HG03045 (cell line): ENCODE results near the gene UQCC2.

Experiments used
- ATAC-seq: cut with Tn5 transposase; IDR thresholded peaks from one replicate; pipeline ENCODE4 v1.9.1; 2021; ENCODE audit warnings: mild to moderate bottlenecking, moderate library complexity; ENCODE audit not compliant: unreplicated experiment

UQCC2 gene

GRCh38 chr6:33692078-33692759 is 19.3 kb downstream of the UQCC2 start:
- no peak for ATAC-seq

DNA sequence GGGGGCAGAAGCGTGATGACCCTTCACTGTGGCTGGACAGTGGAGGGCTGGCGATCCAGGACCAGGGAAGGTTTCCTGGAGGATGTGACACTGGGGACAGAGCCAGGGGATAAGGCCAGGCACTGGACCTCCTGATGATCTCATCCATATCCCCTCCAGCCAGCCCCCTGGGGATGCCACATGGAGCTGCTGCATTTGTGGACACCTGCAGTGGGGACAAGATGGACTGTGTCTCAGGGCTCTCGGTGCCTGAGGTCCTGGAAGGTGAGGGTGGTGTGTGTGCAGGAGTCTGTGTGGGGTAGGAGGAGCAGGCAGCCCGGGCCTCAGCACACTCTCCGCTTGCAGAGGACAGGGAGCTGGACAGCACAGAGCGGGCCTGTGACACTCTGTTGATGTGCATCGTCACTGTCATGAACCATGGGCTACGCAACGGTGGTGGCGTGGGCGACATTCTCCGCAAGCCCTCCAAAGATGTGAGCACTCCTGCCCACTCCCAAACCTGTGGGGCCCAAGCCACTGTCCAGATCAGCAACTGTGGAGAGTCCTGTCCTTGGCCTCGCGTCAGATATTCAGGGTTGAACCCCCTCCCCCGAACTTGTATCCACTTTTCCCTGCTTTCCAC is 19.9 kb downstream of the UQCC2 start:
- no peak for ATAC-seq

GRCh38 chr6:33690766-33691165 is 20.7 kb downstream of the UQCC2 start:
- no peak for ATAC-seq

DNA sequence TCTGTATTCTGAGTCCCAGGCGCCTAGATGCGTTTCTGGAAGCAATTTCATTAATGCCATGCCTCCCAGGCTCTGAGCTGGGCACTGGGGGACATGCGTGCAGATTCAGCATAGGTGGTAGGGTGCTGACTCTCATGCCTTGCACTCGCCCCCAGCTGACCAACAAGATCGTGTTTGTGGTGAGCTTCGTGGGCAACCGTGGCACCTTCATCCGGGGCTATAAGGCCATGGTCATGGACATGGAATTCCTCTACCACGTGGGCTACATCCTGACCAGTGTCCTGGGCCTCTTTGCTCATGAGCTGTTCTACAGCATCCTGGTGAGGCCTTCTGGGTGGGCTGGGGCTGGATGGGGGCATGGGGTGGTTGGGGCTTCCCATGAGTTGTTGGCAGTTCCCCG is 21.6 kb downstream of the UQCC2 start:
- ATAC-seq = no peak

- ATAC-seq = no peak
Measured at GRCh38 chr6:33689148-33689494, 22.4 kb downstream of the UQCC2 start.

- ATAC-seq = no peak
Measured at GRCh38 chr6:33688451-33689147, 22.9 kb downstream of the UQCC2 start.

- no peak for ATAC-seq
Measured at GRCh38 chr6:33688006-33688405, 23.5 kb downstream of the UQCC2 start.

DNA sequence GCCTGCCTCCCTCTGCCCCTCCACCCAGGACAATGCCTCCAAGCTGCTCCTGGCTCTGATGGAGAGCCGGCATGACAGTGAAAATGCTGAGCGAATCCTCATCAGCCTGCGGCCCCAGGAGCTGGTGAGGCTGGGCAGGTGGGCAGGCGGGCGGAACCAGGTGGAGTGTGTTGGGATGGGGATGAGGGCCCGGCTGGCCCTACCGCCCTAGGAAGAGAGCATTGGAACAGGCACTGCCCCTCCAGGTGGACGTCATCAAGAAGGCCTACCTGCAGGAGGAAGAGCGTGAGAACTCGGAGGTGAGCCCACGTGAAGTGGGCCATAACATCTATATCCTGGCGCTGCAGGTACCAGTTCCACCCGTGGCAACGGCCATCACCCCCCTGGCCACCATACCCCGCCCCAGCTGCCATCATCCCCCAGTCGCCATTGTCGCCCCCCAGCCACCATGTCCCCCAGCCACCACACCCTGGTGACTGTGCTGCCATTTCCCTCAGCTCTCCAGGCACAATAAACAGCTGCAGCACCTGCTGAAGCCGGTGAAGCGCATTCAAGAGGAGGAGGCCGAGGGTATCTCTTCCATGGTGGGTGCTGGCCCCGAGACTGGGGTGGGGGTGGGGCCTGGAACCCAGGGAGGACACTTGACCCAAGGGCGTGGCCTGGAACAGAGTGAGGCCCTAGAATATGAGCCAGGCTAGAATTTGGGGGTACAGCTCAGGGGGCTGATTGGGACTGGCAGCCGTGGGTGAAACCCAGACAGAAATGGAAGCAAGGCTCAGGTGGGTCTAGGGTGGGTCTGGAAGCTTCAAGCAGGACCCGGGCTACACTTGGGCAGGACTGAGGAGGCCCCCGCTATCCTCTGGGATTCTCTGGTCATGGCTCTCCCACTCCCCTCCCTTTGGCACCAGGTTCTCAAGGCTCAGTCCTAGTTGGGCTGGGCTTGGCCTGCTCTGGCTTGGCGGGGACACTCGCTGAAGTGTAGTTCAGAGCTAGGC is 24.2 kb downstream of the UQCC2 start:
- no peak for ATAC-seq

GRCh38 chr6:33686225-33686924 is 25.1 kb downstream of the UQCC2 start:
- no peak for ATAC-seq

DNA sequence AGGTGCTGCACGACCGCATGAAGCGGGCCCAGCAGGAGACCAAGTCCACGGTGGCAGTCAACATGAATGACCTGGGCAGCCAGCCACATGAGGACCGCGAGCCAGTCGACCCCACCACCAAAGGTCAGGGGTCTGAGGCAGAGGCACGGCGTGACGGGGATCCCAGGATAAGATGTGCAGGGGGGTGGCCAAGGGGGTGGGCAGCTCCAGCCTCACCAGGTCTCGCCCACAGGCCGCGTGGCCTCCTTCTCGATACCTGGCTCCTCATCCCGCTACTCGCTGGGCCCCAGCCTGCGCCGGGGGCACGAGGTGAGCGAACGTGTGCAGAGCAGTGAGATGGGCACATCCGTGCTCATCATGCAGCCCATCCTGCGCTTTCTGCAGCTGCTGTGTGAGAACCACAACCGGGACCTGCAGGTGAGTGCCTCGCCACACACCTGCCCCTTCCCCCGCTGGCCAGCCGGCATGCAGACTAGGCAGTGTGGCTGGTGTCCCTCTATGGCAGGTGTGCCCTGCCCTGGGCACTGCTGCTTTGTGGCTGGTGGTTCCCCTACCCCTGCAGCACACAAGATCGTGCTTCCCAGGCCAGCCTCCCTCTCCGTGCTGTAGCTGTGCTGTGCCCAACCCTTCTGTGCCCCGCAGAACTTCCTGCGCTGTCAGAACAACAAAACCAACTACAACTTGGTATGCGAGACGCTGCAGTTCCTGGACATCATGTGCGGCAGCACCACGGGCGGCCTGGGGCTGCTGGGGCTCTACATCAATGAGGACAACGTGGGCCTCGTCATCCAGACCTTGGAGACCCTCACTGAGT is 25.9 kb downstream of the UQCC2 start:
- ATAC-seq = no peak

DNA sequence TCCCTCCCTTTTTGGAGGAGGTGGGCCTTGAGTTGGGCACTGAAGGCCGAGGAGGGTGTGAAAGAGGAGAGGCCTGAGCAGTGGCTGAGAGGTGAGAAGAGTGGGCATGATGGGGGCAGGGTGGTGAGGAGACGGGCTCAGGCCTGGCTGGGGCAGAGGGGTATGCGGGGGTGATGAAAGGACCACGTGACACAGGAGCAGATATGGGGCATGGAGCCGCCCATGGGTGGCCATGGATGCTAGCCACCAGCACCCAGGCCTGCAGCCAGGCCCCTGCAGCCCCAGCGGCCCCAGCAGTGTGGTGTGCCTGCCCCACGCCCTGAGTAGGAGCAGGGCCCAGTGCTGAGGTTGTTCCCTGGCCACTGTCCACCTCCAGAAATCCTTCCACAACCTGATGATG is 26.5 kb downstream of the UQCC2 start:
- no peak for ATAC-seq

DNA sequence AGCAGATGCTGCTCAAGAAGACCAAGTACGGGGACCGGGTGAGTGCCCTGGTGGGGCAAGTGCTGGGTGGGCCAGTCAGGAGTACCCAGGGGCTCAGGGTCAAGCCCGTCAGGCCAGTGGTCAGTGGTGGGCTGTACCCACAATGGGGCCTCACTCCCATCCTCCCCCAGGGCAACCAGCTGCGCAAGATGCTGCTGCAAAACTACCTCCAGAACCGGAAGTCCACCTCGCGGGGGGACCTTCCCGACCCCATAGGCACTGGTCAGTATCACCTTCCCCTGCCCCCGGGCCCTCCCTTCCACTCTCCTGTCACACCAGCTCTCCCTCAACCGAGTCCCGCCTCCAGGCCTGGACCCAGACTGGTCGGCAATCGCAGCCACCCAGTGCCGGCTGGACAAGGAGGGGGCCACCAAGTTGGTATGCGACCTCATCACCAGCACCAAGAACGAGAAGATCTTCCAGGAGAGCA is 27.0 kb downstream of the UQCC2 start:
- ATAC-seq = no peak

DNA sequence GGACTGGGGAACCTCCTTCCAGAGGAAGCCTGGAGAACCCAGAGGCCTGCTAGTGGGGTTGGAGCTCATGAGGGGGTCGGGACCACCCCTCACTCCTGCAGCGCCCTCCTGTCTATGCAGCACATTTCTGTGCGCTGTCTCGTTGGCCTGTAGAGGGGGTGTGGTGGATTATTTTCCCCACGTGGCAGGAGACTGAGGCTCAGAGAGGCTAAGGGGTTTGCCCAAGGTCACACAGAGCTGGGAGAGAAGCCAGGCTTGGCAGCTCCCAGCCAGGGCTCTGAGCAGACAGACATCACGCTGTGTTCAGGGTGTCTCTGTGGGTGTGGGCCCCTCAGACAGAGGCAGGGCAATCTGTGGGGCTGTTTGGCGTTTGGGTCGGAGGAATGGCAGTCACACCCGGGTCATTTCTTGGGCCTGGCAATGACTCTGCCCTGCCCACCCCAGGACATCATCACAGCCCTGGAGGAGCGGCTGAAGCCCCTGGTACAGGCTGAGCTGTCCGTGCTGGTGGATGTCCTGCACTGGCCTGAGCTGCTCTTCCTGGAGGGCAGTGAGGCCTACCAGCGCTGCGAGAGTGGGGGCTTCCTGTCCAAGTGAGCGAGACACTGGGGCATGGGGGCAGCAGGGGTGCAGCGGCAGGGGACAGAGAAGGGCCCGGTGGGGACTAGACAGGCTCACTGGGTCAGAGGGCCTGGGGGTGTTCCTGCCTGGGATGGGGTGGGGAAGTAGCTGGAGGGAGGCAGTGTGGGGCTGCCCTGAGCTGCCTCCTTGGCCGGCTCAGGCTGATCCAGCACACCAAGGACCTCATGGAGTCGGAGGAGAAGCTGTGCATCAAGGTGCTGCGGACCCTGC is 27.7 kb downstream of the UQCC2 start:
- ATAC-seq = no peak

DNA sequence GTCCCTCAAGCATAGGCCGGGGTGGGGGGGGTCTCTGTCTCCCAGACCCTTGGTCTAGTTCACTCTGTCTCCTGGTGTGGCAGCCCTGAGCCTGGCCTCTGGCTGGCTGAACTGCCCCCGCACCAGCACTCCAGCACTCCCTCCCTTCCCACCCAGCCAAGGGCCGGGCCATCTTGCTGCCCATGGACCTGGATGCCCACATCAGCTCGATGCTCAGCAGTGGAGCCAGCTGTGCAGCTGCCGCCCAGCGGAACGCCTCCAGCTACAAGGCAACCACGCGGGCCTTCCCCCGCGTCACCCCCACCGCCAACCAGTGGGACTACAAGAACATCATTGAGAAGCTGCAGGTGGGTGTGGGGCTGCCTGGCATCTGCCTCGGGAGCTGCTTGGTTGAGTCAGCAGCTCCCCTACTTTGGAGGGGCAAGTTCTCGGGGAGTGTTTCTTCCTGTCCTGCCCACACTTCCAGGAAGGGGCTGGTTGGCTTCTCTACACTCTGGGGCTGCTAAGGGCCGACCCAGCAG is 28.4 kb downstream of the UQCC2 start:
- no peak for ATAC-seq

GRCh38 chr6:33682341-33682740 is 29.2 kb downstream of the UQCC2 start:
- ATAC-seq = no peak

- no peak for ATAC-seq
Measured at GRCh38 chr6:33679761-33680160, 31.7 kb downstream of the UQCC2 start.

GRCh38 chr6:33678932-33679490 is 32.5 kb downstream of the UQCC2 start:
- ATAC-seq = no peak
